ENCODE results near the gene EEF1A2.

Gene EEF1A2

DNA sequence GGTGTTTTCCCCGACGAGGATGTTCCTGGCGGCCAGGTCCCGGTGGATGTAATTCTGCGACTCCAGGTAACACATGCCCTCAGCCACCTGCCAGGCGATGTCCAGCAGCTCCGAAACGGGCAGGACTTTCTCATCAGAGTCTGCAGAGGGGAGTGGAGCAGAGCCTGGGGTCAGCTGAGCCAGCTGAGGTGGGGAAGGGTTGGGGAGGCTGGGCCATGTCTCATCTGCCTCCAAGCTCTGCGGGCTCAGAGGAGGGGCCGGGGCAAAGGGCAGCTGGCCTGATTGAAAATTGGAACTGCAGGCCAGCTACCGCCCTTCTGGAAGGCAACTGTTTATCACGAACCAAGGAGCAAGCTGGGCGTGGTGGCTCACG lies 31.9 kb upstream of the EEF1A2 start:
- H3K9ac ChIP-seq (ENCODE audit: low read length): no peak overlapping the region
- no peak overlapping the region for H3K18ac ChIP-seq (ENCODE audit: low read length)
- H4K8ac ChIP-seq (ENCODE audit: low read depth, low read length): no peak overlapping the region
- H3K79me1 ChIP-seq (ENCODE audit: low read length): no peaks in the 10 kb centered on the region
- H3K27ac ChIP-seq (ENCODE audit: low read depth, low read length): no peak overlapping the region
- H3K79me2 ChIP-seq (ENCODE audit: control insufficient read depth, insufficient read depth, low read length): no peaks in the 10 kb centered on the region
- H2BK5ac ChIP-seq (ENCODE audit: low read length): no peak overlapping the region
- no peak overlapping the region for H3K4me2 ChIP-seq (ENCODE audit: low read length)
- no peak overlapping the region for H3K23ac ChIP-seq (ENCODE audit: low read length)
- no peaks in the 10 kb centered on the region for H3K27me3 ChIP-seq (ENCODE audit: insufficient read depth, low read length, poor library complexity)
- H3K4me3 ChIP-seq (ENCODE audit: low read length): no peak overlapping the region
- no CpG with 5 or more reads among the region's 14 CpGs for WGBS (ENCODE audit: extremely low coverage, insufficient coverage, low lambda C conversion rate)
- H2AK5ac ChIP-seq (ENCODE audit: low read length): no peak overlapping the region
- H3K4me1 ChIP-seq (ENCODE audit: control insufficient read depth, low read depth, low read length): no peaks in the 10 kb centered on the region
- no peaks in the 10 kb centered on the region for H3K36me3 ChIP-seq (ENCODE audit: control insufficient read depth, insufficient read depth, low read length)
- no peak overlapping the region for H3K4ac ChIP-seq (ENCODE audit: low read depth, low read length)
- H3K56ac ChIP-seq (ENCODE audit: low read length): no peak overlapping the region
- H2BK15ac ChIP-seq (replicated peaks; ENCODE audit: low read depth): no peak overlapping the region
- DNase-seq: no peak
- no peak overlapping the region for H4K5ac ChIP-seq (ENCODE audit: low read length)
- no peak overlapping the region for H2BK120ac ChIP-seq (ENCODE audit: low read depth, low read length)

DNA sequence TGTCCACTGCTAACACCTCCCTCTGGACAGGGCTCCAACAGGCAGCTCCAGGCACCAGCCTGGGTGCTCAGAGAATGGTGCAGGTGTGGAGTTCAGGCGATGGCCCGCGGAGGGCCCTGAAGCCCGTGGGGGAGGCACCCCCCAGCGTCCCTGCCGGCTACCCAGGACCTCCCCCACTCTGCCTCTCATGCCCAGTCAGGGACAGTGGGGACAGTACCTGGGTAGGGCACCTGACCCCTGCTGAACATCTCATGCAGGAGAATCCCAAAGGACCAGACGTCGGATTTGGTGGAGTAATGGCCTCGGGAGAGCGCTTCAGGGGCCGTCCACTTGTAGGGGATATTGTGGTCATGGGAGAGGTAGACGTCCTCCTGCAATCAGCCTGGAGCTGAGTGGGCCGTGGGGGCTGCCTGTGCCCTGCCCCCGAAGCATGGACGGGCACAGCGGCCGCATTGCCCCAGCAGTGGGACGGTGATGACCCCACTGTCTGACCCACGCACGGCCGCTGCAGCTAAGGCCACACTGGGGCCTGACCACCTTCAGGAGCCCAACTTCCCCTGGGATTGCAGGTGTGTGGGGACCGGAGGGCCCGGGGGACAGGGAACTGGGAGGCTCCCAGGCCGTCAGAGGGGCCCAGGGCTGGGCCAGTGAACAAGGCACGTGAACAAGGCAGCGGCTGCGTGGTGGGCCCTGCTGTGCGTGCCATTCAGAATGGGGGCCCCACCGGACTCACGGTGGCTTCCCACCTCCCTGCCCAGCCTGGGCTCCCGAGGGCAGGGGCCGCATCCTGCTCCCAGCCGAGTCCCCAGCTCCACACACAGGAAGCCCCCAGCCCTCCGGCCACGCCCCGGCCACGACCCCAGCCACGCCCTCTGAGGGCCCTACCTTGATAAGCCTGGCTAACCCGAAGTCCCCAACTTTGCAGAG lies 31.2 kb upstream of the EEF1A2 start:
- no peak overlapping the region for H2BK15ac ChIP-seq (replicated peaks; ENCODE audit: low read depth)
- H3K27me3 ChIP-seq (ENCODE audit: insufficient read depth, low read length, poor library complexity): no peaks in the 10 kb centered on the region
- H3K4me3 ChIP-seq (ENCODE audit: low read length): no peak overlapping the region
- no peak overlapping the region for H2BK120ac ChIP-seq (ENCODE audit: low read depth, low read length)
- no CpG with 5 or more reads among the region's 39 CpGs for WGBS (ENCODE audit: extremely low coverage, insufficient coverage, low lambda C conversion rate)
- no peak overlapping the region for H3K18ac ChIP-seq (ENCODE audit: low read length)
- H4K8ac ChIP-seq (ENCODE audit: low read depth, low read length): no peak overlapping the region
- H3K4me1 ChIP-seq (ENCODE audit: control insufficient read depth, low read depth, low read length): no peaks in the 10 kb centered on the region
- H3K9ac ChIP-seq (ENCODE audit: low read length): no peak overlapping the region
- no peaks in the 10 kb centered on the region for H3K79me2 ChIP-seq (ENCODE audit: control insufficient read depth, insufficient read depth, low read length)
- no peak overlapping the region for H3K27ac ChIP-seq (ENCODE audit: low read depth, low read length)
- H3K4ac ChIP-seq (ENCODE audit: low read depth, low read length): no peak overlapping the region
- no peak overlapping the region for H3K23ac ChIP-seq (ENCODE audit: low read length)
- H3K56ac ChIP-seq (ENCODE audit: low read length): no peak overlapping the region
- H2AK5ac ChIP-seq (ENCODE audit: low read length): no peak overlapping the region
- DNase-seq: no peak
- no peak overlapping the region for H3K4me2 ChIP-seq (ENCODE audit: low read length)
- no peak overlapping the region for H2BK5ac ChIP-seq (ENCODE audit: low read length)
- H3K36me3 ChIP-seq (ENCODE audit: control insufficient read depth, insufficient read depth, low read length): no peaks in the 10 kb centered on the region
- no peak overlapping the region for H4K5ac ChIP-seq (ENCODE audit: low read length)
- no peaks in the 10 kb centered on the region for H3K79me1 ChIP-seq (ENCODE audit: low read length)

DNA sequence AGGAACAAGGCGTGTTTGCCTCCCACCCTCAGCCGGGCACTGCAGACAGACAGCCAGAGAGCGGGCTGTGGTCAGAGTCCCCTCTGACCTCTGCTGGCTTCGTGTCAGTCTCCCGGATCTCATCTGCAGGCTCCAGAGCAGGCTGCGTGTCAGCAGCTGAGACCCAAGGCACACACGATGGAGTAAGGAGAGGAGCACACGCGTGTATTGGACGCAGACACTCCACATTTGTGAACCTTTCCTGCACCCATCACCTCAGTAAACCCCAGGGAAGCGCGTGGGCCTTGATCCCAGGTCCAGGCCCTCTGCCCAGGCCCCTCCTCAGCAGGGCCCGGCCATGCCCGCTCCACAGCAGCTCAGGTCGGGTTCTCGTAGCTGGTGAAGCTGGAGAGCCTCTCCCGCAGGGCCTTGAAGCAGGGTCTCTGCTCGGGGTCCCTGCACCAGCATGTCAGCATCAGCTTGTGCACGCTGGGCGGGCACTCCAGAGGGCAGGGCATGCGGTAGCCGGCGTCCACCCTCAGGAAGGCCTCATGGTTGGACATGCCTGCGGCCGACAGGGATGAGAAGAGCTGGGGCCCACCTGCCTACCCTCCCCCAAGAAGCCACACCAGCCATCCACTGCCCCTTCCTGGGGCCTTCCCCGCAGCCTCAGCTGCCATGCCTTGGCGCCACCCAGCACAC lies 30.4 kb upstream of the EEF1A2 start:
- no peak overlapping the region for H4K5ac ChIP-seq (ENCODE audit: low read length)
- H3K23ac ChIP-seq (ENCODE audit: low read length): no peak overlapping the region
- H2AK5ac ChIP-seq (ENCODE audit: low read length): no peak overlapping the region
- no peak overlapping the region for H2BK120ac ChIP-seq (ENCODE audit: low read depth, low read length)
- no peak overlapping the region for H3K18ac ChIP-seq (ENCODE audit: low read length)
- H3K4me3 ChIP-seq (ENCODE audit: low read length): no peak overlapping the region
- H3K4ac ChIP-seq (ENCODE audit: low read depth, low read length): no peak overlapping the region
- no peak overlapping the region for H3K9ac ChIP-seq (ENCODE audit: low read length)
- WGBS (ENCODE audit: extremely low coverage, insufficient coverage, low lambda C conversion rate): no CpG with 5 or more reads among the region's 27 CpGs
- no peaks in the 10 kb centered on the region for H3K4me1 ChIP-seq (ENCODE audit: control insufficient read depth, low read depth, low read length)
- no peak overlapping the region for H3K27ac ChIP-seq (ENCODE audit: low read depth, low read length)
- no peak overlapping the region for H3K4me2 ChIP-seq (ENCODE audit: low read length)
- H3K36me3 ChIP-seq (ENCODE audit: control insufficient read depth, insufficient read depth, low read length): no peaks in the 10 kb centered on the region
- H3K27me3 ChIP-seq (ENCODE audit: insufficient read depth, low read length, poor library complexity): no peaks in the 10 kb centered on the region
- H4K8ac ChIP-seq (ENCODE audit: low read depth, low read length): no peak overlapping the region
- no peak for DNase-seq
- no peaks in the 10 kb centered on the region for H3K79me2 ChIP-seq (ENCODE audit: control insufficient read depth, insufficient read depth, low read length)
- H3K56ac ChIP-seq (ENCODE audit: low read length): no peak overlapping the region
- H2BK5ac ChIP-seq (ENCODE audit: low read length): no peak overlapping the region
- no peaks in the 10 kb centered on the region for H3K79me1 ChIP-seq (ENCODE audit: low read length)
- H2BK15ac ChIP-seq (replicated peaks; ENCODE audit: low read depth): no peak overlapping the region

DNA sequence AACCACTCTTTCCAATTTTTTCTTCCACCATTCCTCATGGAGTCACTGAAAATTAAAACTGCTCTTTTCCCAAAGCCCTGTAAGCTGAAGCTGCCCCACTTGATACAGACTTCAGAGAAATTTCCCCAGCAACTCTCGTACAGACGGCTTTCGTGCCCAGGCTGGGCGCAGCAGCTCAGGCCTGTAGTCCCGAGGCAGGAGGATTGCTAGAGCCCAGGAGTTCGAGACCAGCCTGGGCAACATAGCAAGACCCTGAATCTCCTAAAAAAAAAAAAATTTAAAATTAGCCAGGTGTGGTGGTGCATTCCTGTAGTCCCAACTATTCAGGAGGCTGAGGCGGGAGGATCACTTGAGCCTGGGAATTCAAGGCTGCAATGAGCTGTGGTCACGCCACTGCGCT lies 28.3 kb upstream of the EEF1A2 start:
- Histone ChIP-seq H3K79me1 (ENCODE audit: low read length) (peaks cover 5% of the 10 kb centered on the region), H3K4me2 (ENCODE audit: low read length) (no peak overlapping the region)
- no CpG with 5 or more reads among the region's 9 CpGs for WGBS (ENCODE audit: extremely low coverage, insufficient coverage, low lambda C conversion rate)

DNA sequence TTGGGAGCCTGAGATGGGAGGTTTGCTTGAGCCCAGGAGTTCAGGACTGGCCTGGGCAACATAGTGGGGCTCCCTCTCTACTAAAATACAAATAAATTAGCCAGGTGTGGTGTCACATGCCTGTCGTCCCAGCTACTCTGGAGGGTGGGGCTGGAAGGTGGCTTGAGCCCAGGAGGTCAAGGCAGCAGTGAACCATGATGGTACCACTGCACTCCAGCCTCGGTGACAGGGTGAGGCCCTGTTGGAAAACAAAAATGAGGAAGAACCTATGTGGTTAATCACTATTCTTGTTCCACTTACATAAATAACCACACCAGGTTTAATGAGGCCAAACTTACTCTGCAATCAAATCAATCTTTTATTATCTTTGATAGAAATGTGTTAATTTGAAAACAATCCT lies 27.1 kb upstream of the EEF1A2 start:
- WGBS (ENCODE audit: extremely low coverage, insufficient coverage, low lambda C conversion rate): no CpG with 5 or more reads among the region's 2 CpGs
- Histone ChIP-seq H2BK15ac (replicated peaks; ENCODE audit: low read depth) (no peak overlapping the region), H3K18ac (ENCODE audit: low read length) (no peak overlapping the region), H3K4me1 (ENCODE audit: control insufficient read depth, low read depth, low read length) (no peaks in the 10 kb centered on the region), H2AK5ac (ENCODE audit: low read length) (no peak overlapping the region), H3K36me3 (ENCODE audit: control insufficient read depth, insufficient read depth, low read length) (no peaks in the 10 kb centered on the region), H4K8ac (ENCODE audit: low read depth, low read length) (no peak overlapping the region), H3K56ac (ENCODE audit: low read length) (no peak overlapping the region), H3K4ac (ENCODE audit: low read depth, low read length) (no peak overlapping the region), H3K4me3 (ENCODE audit: low read length) (no peak overlapping the region), H3K27me3 (ENCODE audit: insufficient read depth, low read length, poor library complexity) (no peaks in the 10 kb centered on the region), H3K4me2 (ENCODE audit: low read length) (no peak overlapping the region), H2BK5ac (ENCODE audit: low read length) (no peak overlapping the region), H2BK120ac (ENCODE audit: low read depth, low read length) (no peak overlapping the region), H3K27ac (ENCODE audit: low read depth, low read length) (no peak overlapping the region), H3K23ac (ENCODE audit: low read length) (no peak overlapping the region), H4K5ac (ENCODE audit: low read length) (no peak overlapping the region), H3K79me2 (ENCODE audit: control insufficient read depth, insufficient read depth, low read length) (peaks cover 4% of the 10 kb centered on the region), H3K9ac (ENCODE audit: low read length) (no peak overlapping the region), H3K79me1 (ENCODE audit: low read length) (peaks cover 12% of the 10 kb centered on the region)
- no peak for DNase-seq

More for the DNA sequence above, 28.3 kb upstream of the EEF1A2 start:
- Histone ChIP-seq H3K36me3 (ENCODE audit: control insufficient read depth, insufficient read depth, low read length) (no peaks in the 10 kb centered on the region), H3K4me1 (ENCODE audit: control insufficient read depth, low read depth, low read length) (no peaks in the 10 kb centered on the region), H3K23ac (ENCODE audit: low read length) (no peak overlapping the region), H3K27me3 (ENCODE audit: insufficient read depth, low read length, poor library complexity) (no peaks in the 10 kb centered on the region), H2BK15ac (replicated peaks; ENCODE audit: low read depth) (no peak overlapping the region), H3K4me3 (ENCODE audit: low read length) (no peak overlapping the region), H3K27ac (ENCODE audit: low read depth, low read length) (no peak overlapping the region), H2BK120ac (ENCODE audit: low read depth, low read length) (no peak overlapping the region), H2BK5ac (ENCODE audit: low read length) (no peak overlapping the region), H3K9ac (ENCODE audit: low read length) (no peak overlapping the region), H4K8ac (ENCODE audit: low read depth, low read length) (no peak overlapping the region), H3K18ac (ENCODE audit: low read length) (no peak overlapping the region), H3K4ac (ENCODE audit: low read depth, low read length) (no peak overlapping the region), H4K5ac (ENCODE audit: low read length) (no peak overlapping the region), H3K56ac (ENCODE audit: low read length) (no peak overlapping the region), H2AK5ac (ENCODE audit: low read length) (no peak overlapping the region), H3K79me2 (ENCODE audit: control insufficient read depth, insufficient read depth, low read length) (no peaks in the 10 kb centered on the region)
- no peak for DNase-seq
